GM04503 (cell line): ENCODE results near the gene CTBP1.

Experiments used
- DNase-seq: peaks from one replicate; pipeline ENCODE4 v3.0.0-alpha.2; 2012; ENCODE audit warnings: low read depth

CTBP1 gene

DNA sequence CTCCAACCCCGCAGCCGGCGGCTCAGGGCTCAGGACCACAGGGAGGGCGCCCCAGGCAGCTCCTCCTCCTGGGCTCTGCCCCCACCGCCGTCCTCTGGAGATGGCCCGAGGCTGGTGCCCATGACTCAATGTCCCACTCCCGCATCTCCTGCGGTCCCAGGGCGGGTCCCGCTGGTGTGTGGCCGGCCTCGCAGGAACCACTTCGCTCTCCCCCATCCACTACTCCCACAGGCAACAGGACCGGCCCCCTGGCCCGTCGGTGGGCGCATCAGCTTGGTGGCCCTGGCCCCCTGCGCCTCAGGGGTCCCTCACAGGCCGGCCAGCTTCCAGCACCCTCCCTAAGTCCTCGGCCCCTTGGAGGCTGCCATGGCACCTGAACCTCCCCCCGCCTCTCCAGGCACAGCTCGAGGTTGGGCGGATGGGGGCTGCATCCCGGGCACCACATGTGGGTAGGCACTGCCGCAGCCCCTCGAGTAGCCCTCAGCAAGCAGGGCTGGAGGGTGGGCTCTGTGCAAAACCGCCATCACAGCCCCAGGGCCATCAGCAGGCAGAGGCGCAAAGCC lies 53.7 kb downstream of the CTBP1 start:
- no peak for DNase-seq

DNA sequence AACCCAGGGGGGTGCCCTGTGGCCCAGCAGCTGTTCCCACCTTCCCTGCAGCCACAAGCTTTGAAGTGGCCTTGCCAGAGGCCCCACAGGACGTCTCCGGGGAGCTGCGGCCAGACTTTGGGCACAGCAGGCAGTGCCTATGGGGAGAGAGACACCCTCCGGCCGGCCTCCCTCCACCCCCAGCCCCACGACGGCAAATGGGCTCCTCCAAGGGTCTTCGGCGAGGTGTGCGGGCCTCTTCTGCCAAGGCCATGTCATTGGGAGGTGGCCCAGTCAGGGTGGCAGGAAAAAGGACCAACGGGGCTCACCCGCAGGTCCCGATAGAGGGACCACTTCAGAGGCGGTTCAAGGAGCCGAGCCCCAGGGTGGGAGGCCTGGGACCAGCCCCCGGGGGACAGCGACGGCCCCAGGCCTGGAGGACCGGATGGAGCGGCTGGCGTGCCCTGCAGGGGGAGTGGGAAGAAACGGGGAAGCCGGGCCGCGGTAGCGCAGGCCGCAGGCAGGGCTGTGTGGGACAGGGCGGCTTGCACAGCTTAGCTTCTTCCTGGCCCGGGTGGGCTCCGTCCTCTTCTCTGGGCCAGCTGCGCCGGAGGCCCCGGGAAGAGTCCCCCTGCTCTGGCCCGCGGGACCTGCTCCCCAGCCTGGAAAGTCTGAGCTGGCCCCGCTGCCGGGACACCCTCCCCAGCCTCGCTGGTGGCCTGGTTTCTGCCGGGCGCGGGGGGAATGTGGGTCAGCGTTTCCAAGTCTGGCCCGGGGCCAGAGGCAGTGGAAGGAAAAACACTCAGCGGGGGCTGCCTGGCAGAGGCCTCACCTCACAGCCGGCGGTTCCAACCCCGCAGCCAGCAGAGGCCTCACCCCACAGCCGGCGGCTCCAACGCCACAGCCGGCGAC lies 54.7 kb downstream of the CTBP1 start:
- no peak for DNase-seq

DNA sequence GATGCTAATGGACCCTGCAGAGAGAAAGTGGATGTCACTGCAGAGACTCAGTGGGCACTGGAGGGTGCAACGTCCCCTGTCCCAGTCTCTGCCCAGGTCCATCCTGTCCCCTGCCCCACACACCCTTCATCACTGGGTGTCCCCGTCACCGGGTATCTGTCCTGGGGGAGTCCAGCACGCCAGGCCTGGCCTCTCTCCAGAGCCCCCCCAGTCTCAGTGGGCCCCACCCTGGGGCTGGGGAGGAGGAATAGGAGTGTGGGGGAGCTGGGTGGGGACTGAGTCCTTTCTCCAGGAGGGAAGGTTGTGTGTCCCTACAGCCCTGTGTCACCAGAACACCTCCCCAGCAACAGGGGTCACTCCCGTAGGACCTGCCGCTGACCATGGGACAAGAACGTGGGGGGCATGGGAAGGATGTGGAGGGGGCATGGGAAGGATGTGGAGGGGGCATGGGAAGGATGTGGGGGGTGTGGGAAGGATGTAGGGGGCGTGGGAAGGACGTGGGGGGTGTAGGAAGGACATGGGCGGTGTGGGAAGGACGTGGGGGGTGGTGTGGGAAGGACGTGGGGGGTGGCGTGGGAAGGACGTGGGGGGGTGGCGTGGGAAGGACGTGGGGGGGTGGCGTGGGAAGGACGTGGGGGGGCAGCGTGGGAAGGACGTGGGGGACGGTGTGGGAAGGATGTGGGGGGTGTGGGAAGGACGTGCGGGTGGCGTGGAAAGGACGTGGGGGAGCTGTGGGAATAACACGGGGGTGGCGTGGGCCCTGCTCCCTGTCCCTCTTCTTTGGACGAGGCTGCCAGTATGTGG lies 55.5 kb downstream of the CTBP1 start:
- DNase-seq = no peak

DNA sequence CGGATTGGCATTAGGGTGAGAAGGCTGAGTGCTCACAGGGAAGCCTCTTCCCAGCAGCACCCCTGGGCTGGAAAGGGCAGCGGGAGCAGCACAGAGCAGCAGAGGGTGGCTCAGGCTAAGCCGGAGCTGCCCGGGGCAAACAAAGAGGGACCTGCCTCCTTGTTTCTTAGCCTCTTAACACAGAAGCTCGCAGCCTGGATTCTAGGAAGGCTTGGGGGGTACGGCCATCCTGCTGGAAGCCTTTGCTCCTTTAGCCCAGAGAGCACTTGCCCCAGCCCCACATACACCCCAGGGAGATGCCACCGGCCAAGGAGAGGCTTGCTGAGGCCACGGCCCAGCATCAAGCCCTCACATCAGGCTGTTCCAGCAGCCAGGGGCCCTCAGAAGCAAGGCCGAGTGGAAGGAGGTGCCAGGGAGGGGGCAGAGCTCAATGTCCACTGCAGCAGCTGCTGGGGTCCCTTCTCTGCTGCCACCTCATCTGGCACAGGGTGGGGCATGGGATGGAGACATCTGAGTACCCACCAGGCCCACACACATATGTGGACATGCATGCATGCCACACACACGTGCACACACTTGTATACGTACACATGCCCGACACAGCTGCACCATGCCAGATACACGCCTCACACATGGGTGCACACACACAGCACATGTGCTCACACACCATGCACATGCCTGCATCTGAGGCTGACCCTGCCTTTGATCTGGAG lies 56.3 kb downstream of the CTBP1 start:
- DNase-seq = no peak

DNA sequence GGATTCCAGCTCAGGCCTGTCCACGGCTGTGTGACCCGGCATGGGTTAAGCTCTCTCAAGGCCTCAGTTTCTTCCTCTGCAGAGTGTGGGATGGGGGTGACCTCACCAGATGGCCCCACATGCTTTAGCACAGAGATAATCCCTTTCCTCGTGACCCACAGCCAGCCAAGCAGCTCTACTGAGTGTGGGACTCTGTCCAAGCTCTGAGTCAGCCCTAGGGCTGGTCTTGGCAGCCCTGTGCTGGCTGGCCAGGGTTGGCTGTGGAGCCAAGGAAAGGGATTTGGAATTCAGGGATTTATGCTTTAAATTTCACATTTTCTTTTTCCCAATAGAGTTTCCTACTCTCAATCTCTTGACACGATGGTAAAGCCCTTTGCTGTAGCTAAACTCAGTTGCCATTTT lies 56.8 kb downstream of the CTBP1 start:
- peak; percentile 92 for DNase-seq

DNA sequence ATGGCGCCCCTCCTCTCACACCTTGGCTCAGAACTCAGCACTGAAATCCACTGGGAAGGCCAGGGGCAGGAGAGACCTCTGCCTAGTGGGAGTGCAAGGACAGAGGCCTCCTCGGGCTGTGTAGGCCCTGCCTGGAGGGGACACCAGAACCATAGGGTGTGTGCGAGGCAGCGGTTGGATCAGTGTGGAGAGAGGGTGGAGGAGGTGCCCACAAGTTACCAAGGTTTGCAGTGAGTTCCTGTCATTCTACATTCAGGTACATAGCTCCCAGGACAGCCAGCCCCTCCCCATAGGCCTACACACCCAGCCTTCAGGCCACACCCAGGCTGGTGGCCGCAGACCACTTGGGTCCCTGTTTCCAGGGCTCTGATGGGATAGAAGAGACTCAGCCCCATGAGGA lies 57.3 kb downstream of the CTBP1 start:
- DNase-seq = no peak

DNA sequence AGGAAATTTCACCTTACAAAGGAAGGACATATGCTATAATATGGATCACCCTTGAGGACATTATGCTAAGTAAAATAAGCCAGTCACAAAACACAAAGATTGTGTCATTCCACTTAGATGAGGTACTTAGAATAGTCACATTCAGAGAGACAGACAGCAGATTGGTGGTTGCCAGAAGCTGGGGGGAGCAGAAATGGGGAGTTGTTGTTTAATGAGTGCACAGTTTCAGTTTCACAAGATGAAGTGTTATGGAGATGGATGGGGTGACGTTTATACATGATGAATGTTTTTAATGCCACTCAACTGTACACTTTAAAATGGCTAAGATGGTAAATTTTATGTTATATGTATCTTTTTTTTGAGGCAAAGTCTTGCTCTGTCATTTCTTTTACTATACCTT lies 61.7 kb downstream of the CTBP1 start:
- no peak for DNase-seq

DNA sequence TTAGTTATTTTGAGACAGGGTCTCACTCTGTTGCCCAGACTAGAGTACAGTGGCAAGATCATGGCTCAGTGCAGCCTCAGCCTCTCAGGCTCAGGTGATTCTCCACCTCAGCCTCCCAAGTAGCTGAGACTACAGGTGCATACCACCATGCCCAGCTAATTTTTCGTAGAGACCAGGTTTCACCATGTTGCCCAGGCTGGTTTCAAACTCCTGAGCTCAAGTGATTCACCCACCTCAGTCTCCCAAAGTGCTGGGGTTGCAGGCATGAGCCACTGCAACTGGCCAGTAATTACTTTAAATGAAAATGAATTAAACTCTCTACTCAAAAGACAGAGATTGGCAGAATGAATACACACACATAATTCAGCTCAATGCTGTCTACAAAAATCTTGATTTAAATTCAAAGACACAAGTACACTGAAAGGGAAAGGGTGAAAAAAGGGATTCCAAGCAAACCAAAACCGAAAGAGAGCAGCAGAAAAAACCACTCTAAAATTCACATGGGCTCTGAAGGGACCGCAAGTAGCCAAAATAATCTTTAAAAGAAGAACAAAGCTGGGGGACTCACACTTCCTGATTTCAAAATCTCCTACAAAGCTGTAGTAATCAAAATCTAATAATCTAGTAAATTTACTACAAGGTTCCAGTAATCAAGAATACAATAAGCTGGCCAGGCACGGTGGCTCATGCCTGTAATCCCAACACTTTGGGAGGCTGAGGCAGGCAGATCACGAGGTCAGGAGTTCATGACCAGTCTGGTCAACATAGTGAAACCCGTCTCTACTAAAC lies 64.8 kb downstream of the CTBP1 start:
- no peak for DNase-seq

DNA sequence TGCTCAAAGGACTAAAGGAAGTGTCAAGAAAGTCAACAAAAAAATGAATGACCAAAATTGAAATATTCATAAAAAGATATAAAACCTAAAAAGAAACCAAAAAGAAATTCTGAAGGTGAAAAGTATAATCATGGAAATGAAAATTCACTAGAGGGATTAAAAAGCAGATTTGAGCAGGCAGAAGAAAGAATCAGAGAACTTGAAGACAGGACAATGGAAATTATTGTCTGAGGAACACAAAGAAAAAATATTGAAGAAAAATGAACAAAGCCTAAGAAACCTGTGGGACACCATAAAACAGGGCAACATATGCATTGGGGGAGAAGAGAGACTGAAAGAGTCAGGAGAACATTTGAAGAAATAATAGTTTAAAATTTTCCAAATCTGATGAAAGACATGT lies 66.6 kb downstream of the CTBP1 start:
- DNase-seq = no peak

DNA sequence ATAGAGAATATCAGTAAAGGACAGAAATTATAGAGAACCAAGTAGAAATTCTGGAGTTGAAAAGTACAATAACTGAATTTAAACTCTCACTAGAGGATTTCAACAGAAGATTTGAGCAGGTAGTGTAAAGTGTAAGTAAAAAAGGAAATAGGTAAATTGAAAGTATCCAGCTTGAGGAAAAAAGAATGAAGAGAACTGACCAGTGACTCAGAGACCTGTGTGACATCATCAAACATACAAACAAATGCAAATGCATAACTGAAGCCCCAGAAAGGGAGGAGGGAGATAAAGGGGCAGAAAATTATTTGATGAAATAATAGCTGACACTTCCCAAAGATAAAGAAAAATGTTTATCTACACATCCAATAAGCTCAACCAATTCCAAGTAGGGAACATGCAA lies 68.3 kb downstream of the CTBP1 start:
- no peak for DNase-seq

DNA sequence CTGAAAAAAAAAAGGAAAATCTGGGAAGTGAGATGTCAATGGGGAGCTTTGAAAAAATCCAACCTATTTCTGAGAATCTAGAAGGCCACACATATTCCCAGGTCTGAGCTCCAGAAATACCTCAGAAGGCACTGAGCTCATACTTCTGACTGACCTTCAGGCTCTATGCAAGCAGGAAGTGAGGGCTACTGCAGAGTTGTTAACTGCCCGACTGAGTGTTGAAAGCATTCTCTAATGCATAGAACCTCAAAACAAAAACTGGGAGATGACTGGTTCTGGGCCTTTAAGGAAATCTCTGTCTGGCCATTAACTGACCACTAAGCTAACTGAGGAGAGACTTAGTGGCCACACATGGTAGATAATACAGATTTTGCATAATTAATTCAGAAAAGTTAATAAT lies 69.0 kb downstream of the CTBP1 start:
- no peak for DNase-seq

DNA sequence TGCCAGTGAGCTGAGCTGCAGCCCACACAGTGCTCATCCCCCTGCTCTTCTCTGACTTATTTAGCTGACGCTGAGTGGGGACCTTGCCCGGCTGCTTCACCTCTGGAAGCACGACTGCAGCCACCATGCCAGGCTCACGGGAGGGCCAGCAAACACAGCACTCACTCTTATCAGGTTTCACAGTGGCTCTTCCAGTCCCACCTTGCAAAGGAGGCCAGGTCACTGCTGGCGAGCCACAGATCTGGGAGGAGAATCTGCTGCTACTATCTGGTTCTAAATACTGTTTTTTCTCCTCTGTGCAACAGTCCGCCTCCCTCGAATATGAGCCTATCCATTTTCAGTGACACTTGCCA lies 69.9 kb downstream of the CTBP1 start:
- DNase-seq = no peak

DNA sequence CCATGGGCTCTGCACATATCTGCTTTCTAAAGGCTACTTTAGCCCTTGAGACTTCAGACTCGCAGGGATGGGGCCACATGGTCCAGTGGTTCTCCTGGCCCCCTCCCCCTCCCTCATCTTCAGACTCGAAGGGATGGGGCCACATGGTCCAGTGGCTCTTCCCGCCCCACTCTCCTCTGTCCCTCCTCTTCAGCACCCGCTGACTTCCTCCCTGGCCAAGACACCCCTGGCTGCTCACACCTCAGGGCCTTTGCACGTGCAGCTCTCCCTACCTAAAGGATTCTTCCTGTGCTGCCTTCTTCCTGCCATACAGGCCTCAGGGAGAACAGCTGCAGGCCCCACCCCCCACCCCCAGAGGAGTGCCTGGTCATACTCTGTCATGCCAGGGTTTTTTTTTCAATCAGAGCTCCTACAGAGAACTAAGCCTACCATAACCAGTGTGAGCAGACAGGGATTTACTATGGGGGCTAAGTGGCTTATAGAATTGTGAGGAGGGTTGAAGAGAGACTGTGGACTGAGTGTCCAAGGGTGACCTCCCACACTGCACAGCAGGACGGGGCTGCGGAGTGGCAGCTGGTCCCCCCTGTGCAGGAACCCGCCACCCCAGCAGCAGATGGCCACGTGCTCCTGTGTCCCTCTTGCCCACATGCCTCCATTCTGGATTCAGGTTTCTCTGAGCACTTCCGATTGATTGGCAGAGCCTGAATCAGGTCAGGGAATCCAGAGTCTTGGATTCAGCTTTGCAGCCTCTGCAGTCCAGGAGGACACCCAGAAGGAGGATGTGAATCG lies 70.4 kb downstream of the CTBP1 start:
- no peak for DNase-seq

DNA sequence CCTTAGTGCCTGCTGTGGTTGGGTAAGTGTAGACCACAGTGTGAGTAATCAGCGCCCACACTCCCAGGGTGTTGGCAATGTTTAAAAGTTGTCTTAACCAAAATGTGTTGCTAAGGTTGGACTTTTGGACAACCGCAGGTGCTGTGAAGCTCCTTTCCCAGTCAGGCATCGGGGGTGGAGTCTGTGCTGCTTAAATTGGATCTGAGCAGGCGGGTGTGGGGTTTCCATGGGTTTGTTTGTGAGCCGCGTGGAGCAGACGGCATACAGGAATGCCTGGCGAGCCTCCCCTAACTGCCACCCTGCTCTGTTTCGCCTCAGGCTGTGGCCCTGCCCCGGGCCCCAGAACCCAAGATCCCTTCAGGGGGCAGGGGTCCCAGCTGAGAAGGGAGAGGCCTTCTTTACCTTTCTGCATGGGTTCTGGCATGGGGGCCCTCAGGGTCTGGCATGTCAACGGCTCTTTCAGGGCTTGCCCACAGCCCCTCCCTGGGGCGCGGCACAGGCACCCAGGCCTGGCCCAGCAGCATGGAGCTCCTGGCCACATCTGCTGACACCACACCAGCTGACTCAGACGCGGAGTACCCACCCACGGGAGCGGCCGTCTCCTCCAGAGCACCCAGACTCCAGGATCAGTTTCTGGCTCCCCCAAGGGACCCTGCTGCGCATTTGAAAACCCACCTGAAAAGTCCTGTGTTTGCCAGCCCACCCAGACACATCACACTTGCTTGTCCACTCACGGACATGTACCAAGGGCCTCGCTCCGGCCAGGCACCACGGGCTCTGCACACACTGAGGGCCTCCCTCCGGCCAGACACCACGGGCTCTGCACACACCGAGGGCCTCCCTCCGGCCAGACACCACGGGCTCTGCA lies 71.4 kb downstream of the CTBP1 start:
- no peak for DNase-seq

DNA sequence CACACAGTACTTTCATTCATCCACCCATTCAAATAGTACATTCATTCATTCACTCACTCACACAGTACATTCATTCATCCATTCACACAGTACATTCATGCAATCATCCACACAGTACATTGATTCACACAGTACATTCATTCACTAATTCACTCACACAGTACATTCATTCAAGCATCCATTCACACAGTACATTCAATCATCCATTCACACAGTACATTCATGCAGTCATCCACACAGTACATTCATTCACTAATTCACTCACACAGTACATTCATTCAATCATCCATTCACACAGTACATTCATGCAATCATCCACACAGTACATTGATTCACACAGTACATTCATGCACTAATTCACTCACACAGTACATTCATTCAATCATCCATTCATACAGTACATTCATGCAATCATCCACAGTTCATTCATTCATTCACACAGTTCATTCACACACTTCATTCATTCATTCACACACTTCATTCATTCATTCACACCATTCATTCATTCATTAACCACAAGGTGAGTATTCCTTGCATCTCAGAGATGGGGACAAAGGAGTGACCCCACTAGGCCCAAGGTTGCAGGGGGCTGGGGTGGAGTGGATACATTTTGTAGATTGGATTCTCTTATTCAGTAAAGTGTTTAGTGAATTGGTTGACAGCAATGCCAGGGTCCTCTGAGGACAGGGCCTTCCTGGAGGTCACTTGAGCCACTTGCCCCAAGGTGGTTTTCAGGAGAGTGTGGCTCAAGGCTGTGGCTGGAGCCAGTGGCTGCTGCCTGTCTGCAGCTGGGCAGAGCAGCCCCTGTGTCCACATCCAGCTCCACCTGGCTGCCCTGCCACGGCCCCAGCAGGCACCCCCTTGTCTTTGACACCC lies 72.3 kb downstream of the CTBP1 start:
- no peak for DNase-seq

DNA sequence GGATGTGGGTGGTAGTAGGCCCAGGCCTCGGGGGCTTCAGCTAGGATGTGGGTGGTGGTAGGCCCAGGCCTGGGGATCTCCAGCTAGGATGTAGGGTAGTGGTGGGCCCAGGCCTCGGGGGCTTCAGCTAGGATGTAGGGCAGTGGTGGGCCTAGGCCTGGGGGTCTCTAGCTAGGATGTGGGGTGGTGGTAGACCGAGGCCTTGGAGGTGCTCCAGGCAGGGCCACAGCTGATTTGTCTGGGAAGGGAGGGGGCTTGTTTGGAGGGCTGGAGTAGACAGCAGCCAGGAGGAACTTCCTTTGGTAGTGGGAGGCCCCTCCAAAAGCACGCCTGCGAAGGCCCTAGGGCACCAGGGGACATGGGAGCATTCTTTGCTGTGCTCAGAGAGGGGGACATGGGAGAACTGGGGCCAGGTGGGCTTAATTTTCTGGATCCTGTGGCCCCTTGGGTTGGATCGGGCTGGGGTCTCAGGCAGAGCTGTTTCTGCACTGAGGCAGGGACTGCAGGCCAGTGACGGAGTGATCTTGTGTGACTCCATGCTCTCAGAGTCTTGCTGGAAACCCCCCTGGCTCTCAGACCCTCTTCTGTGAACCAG lies 73.2 kb downstream of the CTBP1 start:
- no peak for DNase-seq

DNA sequence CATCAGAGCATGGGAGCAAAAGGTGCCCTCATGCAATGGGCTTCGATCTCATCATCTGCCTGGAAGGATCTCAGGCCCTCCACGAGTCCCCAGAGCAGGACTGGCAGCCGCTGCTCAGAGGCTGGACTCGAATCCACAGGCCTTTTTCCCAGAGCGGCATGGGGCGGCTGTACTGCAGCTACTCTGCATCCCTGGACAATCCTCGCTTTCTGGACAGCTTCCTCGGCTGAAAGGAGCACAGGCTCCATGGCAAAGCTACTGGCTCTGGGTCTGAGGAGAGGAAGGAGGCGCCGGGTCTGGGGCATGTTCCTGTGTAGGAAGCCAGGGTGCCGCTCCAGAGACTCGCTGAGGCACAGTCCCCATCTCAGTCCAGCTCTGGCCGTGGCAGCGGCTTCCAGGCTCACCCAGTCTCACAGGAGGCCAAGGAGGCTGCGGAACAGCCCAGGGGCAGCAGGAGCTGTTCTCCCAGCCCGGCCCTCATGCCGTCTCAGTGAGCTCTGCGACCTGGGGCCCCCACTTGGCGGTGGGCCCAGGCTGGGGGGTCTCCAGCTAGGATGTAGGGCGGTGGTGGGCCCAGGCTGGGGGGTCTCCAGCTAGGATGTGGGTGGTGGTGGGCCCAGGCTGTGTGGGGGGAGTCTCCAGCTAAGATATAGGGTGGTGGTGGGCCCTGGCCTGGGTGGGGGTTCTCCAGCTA lies 73.8 kb downstream of the CTBP1 start:
- DNase-seq = no peak
